ENCODE results near the gene CHN2. TPM values are rescaled to one million over a fixed set of nuclear protein-coding genes. Genes with fewer than 3 reads are reported as not detected.

Gene CHN2
- polyA plus RNA-seq, 1 donor from 2014 or later = 136 TPM

GRCh38 chr7:29234438-29234837 is 39.9 kb downstream of the CHN2 start:
- Histone ChIP-seq H3K4me2 (ENCODE audit: low read length) (no peak overlapping the region), H3K36me3 (ENCODE audit: insufficient read depth, low read length) (no peaks in the 10 kb centered on the region), H3K79me2 (replicated peaks; ENCODE audit: insufficient read depth, low read length) (peaks cover 54% of the 10 kb centered on the region), H3K9ac (ENCODE audit: low read length) (no peak overlapping the region), H3F3A (ENCODE audit: insufficient read depth, low read length, poor library complexity, severe bottlenecking) (no peaks in the 10 kb centered on the region), H3K27me3 (ENCODE audit: insufficient read depth, low read depth, low read length) (no peaks in the 10 kb centered on the region), H3K9me3 (ENCODE audit: low read length) (no peaks in the 10 kb centered on the region), H4K20me1 (ENCODE audit: insufficient read depth) (no peaks in the 10 kb centered on the region), H3K4me3 (ENCODE audit: low read length) (no peak overlapping the region), H2AFZ (ENCODE audit: low read depth, low read length) (no peak overlapping the region), H3K27ac (ENCODE audit: low read length) (no peak overlapping the region), H3K9me2 (ENCODE audit: insufficient read depth, low read length) (no peaks in the 10 kb centered on the region)
- no peak for TF ChIP-seq EP300 (conservative IDR thresholded peaks at IDR 0.05; ENCODE audit: poor library complexity, severe bottlenecking)
- TF ChIP-seq SMC3 (conservative IDR thresholded peaks at IDR 0.05; ENCODE audit: poor library complexity) = no peak
- no peak for TF ChIP-seq POLR2AphosphoS5 (IDR thresholded peaks at IDR 0.05)
- TF ChIP-seq REST (IDR thresholded peaks at IDR 0.05; ENCODE audit: borderline replicate concordance) = no peak
- no peak for TF ChIP-seq TAF1 (IDR thresholded peaks at IDR 0.05; ENCODE audit: low read depth)

- Histone ChIP-seq H3K36me3 (ENCODE audit: insufficient read depth, low read length) (no peaks in the 10 kb centered on the region), H3K9ac (ENCODE audit: low read length) (no peak overlapping the region), H3K27ac (ENCODE audit: low read length) (no peak overlapping the region), H3K4me2 (ENCODE audit: low read length) (no peak overlapping the region), H3K9me2 (ENCODE audit: insufficient read depth, low read length) (no peaks in the 10 kb centered on the region), H4K20me1 (ENCODE audit: insufficient read depth) (no peaks in the 10 kb centered on the region), H2AFZ (ENCODE audit: low read depth, low read length) (no peak overlapping the region), H3K4me3 (ENCODE audit: low read length) (no peak overlapping the region), H3K79me2 (replicated peaks; ENCODE audit: insufficient read depth, low read length) (peaks cover 44% of the 10 kb centered on the region), H3K9me3 (ENCODE audit: low read length) (no peaks in the 10 kb centered on the region), H3F3A (ENCODE audit: insufficient read depth, low read length, poor library complexity, severe bottlenecking) (no peaks in the 10 kb centered on the region), H3K27me3 (ENCODE audit: insufficient read depth, low read depth, low read length) (no peaks in the 10 kb centered on the region)
- TF ChIP-seq SMC3 (conservative IDR thresholded peaks at IDR 0.05; ENCODE audit: poor library complexity) = no peak
- TF ChIP-seq CTCF (IDR thresholded peaks at IDR 0.05; ENCODE audit: poor library complexity, severe bottlenecking) = no peak
- TF ChIP-seq REST (IDR thresholded peaks at IDR 0.05; ENCODE audit: borderline replicate concordance) = no peak
- TF ChIP-seq EZH2 (IDR thresholded peaks at IDR 0.05; ENCODE audit: borderline replicate concordance, insufficient read depth, low read length, poor library complexity, severe bottlenecking) = no peak
- TF ChIP-seq MXI1 (conservative IDR thresholded peaks at IDR 0.05; ENCODE audit: poor library complexity, severe bottlenecking) = no peak
- TF ChIP-seq RAD21 (conservative IDR thresholded peaks at IDR 0.05) = no peak
- TF ChIP-seq EP300 (conservative IDR thresholded peaks at IDR 0.05; ENCODE audit: poor library complexity, severe bottlenecking) = no peak
- no peak for TF ChIP-seq TAF1 (IDR thresholded peaks at IDR 0.05; ENCODE audit: low read depth)
- TF ChIP-seq POLR2AphosphoS5 (IDR thresholded peaks at IDR 0.05) = no peak
Measured at GRCh38 chr7:29236071-29236580, 41.6 kb downstream of the CHN2 start.
